T follicular helper cell (primary cell): ENCODE results near the gene ZNF813.
A peak's percentile ranks its signal among the peaks of the same experiment; 100 is the strongest.

Experiments
- DNase-seq: peaks from one replicate; pipeline ENCODE4 v3.0.0-alpha.2; 2020; ENCODE audit warnings: low read depth

ZNF813 gene

DNA sequence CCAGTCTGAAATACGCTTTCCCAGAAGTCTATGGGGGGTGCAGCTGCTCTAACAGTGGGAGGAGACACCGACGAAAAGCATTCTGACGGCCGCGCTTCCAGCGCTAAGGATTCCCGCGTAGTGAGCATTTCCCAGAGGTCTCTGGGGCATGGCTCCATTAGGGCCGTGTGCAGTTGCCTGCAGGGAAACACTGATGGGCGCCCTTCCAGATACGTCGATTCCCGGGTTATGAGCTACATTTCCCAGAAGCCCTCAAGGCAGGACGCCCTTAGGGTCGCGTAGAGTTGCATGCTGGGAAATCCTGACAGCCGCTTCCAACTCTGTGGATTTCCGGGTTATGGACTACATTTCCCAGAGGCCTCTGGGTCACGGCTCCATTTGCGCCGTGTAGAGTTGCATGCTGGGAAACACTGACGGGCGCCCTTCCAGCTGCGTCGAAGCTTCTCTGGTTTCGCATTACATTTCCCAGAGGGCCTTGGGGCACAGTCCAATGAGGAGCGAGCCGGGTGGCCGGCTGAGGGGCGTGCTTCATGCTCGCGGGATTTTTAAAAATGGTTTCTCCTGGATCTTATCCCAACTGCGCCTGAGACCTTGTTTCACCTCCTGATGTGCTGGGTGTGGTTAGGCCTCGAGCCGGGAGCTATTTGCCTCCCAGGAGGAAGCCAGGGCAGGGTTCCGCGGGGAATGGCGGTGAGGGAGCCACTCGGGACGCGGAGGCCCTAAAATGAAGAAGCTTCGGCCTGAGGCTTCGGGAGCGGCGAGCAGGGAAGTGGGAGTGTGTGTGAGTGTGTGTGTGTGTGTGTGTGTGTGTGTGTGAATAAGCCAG lies 53.2 kb downstream of the ZNF813 start:
- DNase-seq, result peak; percentile 84

DNA sequence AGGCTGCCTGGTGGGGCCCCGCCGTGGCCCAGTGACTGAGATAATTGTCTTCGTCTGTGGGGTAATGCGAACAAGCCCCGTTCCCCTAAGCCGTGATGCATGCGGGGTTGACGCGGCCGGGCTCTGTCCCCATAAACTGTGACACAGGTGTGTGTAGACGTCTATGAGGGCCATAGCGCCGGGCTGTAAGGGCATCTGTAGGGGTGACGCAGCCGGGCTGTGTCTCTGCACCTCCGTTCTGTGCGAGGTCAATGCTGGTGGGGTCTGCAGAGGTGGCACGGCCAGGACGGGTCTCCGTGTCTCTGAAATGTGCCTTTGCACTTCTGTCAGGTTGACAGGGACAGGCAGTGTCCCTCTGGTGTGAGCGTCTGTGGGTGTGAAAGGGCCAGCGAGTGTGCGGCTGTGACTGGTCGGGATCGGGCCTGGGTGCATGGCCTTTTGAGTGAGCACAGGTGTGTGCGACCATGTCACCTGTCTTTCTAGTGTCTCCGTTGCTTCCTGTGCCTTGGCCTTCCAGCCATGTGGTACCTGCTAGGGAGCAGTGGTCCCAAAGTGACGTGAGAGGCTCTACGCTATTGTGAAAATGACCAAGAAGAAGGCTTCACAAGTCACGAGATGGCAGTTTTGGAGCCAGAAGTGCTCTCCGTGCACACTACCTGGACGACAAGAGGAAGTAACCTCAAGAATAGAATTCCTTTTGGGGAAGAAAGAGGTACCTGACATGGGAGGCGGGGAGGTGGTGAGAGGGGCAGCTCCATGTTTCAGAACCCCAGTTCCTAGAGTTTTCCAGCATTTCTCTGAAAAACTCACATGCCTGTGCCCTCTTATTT lies 54.1 kb downstream of the ZNF813 start:
- no peak for DNase-seq

DNA sequence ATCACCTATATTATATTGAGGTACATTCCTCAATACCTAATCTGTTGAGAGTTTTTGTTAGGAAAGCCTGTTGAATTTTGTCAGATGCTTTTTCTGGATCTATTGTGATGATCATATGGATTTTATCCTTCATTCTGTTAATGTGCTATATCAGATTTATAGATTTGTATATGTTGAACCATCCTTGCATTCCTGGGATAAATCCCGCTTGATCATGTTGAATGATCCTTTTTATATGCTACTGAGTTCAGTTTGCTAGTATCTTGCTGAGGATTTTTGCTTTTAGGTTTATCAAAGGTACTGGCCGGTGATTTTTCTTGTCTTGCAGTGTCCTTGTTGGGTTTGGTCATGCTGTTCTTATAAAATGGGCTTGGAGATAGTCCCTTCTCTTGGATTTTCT lies 58.4 kb downstream of the ZNF813 start:
- DNase-seq, result no peak

DNA sequence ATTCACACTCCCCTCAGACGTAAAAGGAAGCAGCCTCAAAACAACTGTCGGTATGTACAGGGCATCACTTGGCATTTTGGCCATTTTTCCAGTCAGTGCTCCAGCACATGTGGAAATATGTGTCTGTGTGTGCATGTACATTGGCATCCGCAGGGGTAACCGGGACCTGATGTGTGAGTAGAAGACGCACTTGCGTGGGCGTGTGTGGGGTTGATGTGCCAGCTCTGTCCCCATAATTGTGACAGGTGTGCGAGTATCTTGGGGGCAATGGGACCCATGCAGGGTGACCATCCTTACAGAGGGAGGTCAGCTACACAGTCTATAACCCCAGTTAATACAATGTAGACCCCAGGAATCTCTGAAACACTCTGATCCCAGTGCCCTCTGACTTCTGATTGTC lies 63.1 kb downstream of the ZNF813 start:
- DNase-seq, result no peak

DNA sequence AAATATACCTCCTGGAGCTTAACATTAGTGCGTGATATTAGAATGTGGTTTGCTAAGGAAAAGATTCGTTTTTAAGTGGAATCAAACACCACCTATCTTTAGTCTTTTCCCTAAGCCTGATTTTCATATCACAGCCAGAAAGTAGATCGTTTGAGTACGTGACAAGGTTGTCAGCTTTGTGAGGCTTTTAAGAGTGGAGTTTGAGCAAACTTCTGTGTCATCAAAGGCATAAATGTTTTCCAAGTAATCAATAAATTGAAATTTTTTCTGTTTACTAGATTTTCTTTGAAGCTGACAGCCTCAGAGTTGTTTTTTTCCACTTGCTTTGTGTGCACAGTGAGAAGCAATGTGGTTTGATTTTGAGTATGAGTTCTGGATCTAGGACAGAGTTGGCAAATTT lies 63.9 kb downstream of the ZNF813 start:
- no peak for DNase-seq

DNA sequence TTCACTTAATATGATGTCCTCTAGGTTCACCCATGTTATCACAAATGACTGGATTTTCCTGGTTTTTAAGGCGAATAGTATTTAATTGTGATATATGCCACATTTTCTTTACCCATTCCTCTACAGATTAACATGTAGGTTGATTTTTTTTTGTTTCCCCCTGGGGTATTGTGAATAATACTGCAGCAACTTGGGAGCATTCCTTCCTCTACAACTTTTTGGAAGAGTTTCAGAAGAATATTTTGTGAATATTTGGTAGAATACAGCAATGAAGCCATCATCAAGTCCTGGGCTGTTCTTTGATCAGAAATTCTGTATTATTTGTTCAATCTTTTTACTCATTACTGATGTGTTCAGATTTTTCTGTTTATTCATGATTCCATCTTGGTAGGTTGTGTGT lies 64.8 kb downstream of the ZNF813 start:
- no peak for DNase-seq

DNA sequence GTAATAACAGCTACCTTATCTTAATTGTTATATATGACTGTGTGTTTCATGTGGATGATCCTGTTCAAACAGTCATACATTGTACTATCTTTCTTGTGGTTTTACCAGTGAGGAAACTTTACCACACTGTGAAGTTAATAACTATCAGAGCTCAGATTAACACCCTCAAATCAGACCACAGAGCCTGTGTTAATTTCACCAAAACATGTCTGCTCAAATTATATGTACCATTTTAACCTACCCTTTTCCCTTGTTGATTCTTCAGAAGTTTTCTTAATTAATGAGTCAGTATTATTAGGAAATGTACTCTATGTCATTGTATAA lies 68.7 kb downstream of the ZNF813 start:
- DNase-seq, result no peak

DNA sequence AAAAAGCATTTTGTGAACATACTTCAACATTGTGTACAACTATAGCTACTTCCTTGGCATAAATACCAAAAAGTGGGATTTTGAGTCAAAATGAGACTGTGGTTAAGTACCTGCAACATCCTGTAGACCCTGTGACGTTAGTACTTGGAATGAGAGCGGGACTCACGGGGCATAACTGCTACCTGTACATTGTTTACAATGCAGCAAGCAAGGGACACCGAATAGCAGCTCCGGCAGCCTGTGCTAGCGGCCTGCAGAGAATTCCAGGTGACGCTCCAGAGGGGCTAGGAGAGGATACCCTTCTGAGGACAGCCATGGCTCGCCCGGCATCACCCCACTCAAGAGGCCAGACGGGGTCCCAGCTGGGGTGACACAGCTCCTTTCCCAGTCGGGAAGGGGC lies 69.6 kb downstream of the ZNF813 start:
- DNase-seq, result no peak

DNA sequence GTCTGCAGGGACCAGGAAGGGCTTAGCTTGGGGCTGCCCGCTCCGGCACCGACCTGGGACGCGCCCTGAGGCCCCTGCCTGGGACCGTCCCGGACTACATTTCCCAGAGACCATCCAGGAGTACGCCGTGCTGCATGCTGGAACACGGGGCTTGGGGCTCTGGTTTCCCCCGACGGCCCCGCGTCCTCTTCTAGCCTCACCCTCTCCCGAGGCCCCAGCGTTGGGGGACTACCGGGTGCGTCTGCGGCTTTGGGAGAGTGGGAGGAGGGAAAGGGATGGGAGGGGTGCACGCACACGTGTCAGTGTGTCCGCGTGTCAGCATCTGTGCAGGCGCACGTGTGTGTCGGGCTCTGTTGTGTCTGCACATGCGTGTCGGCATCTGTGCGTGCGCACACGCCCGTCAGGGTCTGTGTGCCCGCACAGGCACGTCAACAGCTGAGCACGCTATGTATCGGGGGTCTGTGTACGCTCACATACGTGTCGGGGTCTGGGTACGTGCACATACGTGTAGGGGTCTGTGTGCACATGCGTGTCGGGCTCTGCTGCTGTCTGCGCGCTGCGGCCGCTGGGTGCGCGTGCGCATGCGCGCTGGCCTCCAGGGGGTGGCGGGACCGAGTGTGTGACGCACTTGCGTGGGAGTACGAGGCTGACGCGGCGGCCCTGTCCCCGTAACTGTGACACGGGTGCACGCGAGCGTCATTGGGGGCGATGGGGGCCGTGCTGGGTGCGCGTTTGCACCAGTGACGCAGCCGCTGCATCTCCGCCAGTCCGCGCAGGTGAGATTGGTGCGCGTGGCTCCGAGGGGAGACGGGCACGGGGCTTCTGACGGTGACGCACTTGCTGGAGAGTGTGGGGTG lies 70.2 kb downstream of the ZNF813 start, which contains the start of gene ZNF331:
ZNF331 (plus strand) TSS at position 625 of the 857 bp plus-strand sequence. CDS start 31,232 bp downstream, outside the sequence.
- peak; percentile 90 for DNase-seq

DNA sequence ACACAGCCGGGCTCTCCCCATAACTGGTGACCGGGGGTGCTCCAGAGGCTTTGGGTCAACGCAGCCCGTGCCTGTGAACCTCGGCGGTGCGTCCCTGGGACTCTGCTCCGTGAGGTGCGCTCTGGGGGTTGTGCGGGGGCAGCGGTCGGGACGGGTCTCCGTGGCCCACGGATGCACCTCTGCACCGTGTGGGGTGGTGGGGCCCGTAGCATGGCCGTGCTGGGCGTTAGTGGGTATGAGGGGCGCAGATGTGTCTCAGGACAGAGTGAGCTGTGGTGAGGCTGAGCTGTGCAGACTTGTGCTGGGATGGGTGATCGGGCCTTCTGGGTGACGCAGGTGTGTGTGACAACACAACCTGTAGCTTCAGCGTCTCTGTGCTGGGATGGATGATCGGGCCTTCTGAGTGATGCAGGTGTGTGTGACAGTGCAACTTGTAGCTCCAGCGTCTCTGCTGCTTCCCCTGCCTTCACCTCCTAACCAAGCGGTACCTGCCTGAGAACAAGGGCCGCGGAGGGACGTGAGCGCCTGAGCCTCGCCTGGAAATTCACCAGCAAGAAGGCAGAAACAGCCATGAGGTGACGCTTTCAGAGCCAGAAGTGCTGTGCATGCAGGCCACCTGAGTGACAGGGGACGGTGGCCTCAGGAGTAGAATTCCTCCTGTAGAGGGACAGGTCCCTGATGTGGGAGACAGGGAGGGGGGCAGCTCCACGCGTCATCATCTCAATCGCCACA lies 71.0 kb downstream of the ZNF813 start:
- DNase-seq, result no peak

DNA sequence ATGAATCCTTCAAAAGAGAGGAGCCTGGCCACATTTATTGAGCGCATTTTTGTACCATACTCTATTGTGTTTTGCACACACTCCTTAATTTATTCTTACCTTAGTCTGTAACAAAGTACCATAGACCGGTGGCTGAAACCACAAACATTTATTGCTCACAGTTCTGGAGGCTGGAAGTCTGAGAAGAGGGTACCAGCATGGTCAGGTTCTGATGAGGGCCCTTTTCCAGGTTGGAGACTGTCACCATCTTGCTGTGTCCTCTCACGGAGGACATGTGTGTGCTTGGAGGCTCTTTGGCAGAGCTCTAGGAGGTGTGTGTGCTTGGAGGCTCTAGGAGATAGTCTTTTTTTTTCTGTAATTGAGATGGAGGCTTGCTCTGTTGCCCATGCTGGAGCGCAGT lies 72.6 kb downstream of the ZNF813 start:
- no peak for DNase-seq

DNA sequence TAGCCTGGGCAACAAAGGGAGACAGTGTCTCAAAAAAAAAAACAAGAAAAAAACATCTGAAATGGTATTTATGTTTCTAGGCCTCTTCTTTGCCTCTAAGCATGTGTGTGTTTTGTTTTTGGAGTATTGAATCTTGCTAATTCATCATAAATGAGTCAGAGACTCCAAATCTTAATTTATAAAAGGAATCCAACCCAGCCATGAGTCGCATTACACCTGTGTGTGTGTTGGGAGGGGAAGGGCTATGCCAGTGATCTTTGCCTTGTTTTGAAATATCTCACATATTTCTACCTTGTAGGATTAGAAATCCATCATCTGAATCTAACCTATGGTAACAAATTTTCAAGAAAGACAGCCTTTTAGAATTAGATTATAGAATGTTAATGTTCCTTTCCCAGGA lies 74.4 kb downstream of the ZNF813 start:
- no peak for DNase-seq

DNA sequence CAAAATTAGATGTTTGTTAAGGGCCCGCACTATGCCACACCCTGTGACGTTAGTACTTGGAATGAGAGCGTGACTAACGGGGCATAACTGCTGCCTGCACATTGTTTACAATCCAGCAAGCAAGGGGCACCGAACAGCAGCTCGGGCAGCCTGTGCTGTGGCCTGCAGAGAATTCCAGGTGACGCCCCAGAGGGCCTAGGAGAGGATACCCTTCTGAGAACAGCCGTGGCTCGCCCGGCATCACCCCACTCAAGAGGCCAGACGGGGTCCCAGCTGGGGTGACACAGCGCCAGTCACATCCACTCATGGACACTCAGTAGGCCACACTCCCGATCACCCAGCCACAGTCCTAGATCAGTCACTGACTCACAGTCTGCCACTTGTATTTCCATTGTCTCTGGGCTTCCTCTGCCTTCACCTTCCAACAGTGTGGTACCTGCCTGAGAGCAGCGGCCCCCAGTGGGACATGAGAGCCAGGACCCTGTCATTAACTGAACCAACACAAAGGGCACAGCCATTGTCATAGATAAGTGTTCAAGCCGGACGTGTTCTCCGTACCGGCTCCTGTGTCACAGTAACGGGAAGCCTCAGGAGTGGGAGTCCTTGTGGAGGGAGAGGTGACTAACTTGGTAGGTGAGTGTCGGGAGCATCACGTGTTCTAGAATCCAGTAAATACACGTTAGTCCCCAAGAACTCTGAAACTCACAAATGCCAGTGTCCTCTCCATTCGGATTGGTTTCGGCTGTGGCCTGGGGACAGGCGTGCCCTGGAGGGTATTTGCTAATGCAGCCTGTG lies 77.9 kb downstream of the ZNF813 start:
- no peak for DNase-seq
